ENCODE results near the gene LRRC71.

LRRC71 gene

DNA sequence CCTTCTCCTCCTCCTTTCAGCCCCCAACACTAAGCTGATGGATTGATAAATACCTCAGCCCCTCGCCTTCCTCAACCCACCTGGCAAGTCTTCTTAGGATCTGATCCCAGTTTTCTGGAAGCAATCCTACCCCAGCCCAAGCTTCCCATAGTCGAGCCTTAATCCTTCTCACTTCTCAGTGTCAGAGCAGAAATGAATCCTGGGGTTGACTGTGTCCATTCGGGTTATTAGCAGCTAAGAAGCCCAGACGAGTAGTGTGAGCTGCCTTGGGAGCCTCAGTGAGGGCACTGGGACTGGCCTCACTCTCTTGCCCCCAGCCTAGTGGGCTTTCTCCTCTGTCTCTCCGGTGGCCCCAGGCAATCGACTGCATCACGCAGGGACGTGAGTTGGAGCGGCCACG lies 39.3 kb upstream of the LRRC71 start (continued):
- TF ChIP-seq GLIS3 (CRISPR knock-in tag; IDR thresholded peaks at IDR 0.05): no peak
- no peak for TF ChIP-seq ZFP3 (CRISPR knock-in tag; IDR thresholded peaks at IDR 0.05)
- TF ChIP-seq ZNF8 (CRISPR knock-in tag; IDR thresholded peaks at IDR 0.05): no peak
- TF ChIP-seq ESRRG (CRISPR knock-in tag; IDR thresholded peaks at IDR 0.05): no peak

DNA sequence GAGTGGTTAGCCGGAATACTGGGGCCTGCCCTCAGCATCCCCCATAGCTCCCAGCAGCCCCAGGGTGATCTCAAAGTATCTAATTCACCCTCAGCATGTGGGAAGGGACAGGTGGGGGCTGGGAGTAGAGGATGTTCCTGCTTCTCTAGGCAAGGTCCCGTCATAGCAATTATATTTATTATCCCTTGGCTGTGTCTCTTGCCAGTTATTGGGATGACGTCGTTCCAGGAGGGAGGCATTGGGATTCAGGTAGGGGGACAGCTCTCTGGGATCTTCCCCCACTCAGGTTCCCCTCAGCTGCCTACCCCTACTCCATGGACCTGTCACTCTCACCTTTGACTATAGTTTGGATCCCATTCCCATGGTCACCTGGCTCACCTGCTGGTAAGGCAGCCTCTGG lies 38.8 kb upstream of the LRRC71 start:
- TF ChIP-seq RARB (CRISPR knock-in tag; IDR thresholded peaks at IDR 0.05): no peak
- TF ChIP-seq PPARA (CRISPR knock-in tag; IDR thresholded peaks at IDR 0.05; ENCODE audit: borderline replicate concordance): no peak
- no peak for TF ChIP-seq ZFP3 (CRISPR knock-in tag; IDR thresholded peaks at IDR 0.05)
- TF ChIP-seq OSR1 (CRISPR knock-in tag; IDR thresholded peaks at IDR 0.05): no peak
- TF ChIP-seq ZFP30 (CRISPR knock-in tag; IDR thresholded peaks at IDR 0.05): no peak
- no peak for TF ChIP-seq BACH2 (CRISPR knock-in tag; IDR thresholded peaks at IDR 0.05; ENCODE audit: borderline replicate concordance)
- no peak for TF ChIP-seq ISL1 (CRISPR knock-in tag; IDR thresholded peaks at IDR 0.05)
- TF ChIP-seq CSDC2 (CRISPR knock-in tag; IDR thresholded peaks at IDR 0.05): no peak
- TF ChIP-seq, protein P1, sequence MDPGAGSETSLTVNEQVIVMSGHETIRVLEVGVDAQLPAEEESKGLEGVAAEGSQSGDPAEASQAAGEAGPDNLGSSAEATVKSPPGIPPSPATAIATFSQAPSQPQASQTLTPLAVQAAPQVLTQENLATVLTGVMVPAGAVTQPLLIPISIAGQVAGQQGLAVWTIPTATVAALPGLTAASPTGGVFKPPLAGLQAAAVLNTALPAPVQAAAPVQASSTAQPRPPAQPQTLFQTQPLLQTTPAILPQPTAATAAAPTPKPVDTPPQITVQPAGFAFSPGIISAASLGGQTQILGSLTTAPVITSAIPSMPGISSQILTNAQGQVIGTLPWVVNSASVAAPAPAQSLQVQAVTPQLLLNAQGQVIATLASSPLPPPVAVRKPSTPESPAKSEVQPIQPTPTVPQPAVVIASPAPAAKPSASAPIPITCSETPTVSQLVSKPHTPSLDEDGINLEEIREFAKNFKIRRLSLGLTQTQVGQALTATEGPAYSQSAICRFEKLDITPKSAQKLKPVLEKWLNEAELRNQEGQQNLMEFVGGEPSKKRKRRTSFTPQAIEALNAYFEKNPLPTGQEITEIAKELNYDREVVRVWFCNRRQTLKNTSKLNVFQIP (CRISPR knock-in tag; IDR thresholded peaks at IDR 0.05; ENCODE audit: borderline replicate concordance, low read depth): no peak
- TF ChIP-seq ZNF8 (CRISPR knock-in tag; IDR thresholded peaks at IDR 0.05): no peak
- TF ChIP-seq SNAI2 (CRISPR knock-in tag; IDR thresholded peaks at IDR 0.05): no peak
- TF ChIP-seq, protein P2, sequence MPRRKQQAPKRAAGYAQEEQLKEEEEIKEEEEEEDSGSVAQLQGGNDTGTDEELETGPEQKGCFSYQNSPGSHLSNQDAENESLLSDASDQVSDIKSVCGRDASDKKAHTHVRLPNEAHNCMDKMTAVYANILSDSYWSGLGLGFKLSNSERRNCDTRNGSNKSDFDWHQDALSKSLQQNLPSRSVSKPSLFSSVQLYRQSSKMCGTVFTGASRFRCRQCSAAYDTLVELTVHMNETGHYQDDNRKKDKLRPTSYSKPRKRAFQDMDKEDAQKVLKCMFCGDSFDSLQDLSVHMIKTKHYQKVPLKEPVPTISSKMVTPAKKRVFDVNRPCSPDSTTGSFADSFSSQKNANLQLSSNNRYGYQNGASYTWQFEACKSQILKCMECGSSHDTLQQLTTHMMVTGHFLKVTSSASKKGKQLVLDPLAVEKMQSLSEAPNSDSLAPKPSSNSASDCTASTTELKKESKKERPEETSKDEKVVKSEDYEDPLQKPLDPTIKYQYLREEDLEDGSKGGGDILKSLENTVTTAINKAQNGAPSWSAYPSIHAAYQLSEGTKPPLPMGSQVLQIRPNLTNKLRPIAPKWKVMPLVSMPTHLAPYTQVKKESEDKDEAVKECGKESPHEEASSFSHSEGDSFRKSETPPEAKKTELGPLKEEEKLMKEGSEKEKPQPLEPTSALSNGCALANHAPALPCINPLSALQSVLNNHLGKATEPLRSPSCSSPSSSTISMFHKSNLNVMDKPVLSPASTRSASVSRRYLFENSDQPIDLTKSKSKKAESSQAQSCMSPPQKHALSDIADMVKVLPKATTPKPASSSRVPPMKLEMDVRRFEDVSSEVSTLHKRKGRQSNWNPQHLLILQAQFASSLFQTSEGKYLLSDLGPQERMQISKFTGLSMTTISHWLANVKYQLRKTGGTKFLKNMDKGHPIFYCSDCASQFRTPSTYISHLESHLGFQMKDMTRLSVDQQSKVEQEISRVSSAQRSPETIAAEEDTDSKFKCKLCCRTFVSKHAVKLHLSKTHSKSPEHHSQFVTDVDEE (CRISPR knock-in tag; IDR thresholded peaks at IDR 0.05): no peak
- no peak for TF ChIP-seq ZNF70 (CRISPR knock-in tag; IDR thresholded peaks at IDR 0.05)
- TF ChIP-seq, protein P3, sequence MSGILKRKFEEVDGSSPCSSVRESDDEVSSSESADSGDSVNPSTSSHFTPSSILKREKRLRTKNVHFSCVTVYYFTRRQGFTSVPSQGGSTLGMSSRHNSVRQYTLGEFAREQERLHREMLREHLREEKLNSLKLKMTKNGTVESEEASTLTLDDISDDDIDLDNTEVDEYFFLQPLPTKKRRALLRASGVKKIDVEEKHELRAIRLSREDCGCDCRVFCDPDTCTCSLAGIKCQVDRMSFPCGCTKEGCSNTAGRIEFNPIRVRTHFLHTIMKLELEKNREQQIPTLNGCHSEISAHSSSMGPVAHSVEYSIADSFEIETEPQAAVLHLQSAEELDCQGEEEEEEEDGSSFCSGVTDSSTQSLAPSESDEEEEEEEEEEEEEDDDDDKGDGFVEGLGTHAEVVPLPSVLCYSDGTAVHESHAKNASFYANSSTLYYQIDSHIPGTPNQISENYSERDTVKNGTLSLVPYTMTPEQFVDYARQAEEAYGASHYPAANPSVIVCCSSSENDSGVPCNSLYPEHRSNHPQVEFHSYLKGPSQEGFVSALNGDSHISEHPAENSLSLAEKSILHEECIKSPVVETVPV (CRISPR knock-in tag; IDR thresholded peaks at IDR 0.05): no peak
- TF ChIP-seq TCF4 (CRISPR knock-in tag; IDR thresholded peaks at IDR 0.05; ENCODE audit: borderline replicate concordance): no peak
- TF ChIP-seq ZNF565 (CRISPR knock-in tag; conservative IDR thresholded peaks at IDR 0.05; ENCODE audit: low read depth): no peak
- TF ChIP-seq, protein P4, sequence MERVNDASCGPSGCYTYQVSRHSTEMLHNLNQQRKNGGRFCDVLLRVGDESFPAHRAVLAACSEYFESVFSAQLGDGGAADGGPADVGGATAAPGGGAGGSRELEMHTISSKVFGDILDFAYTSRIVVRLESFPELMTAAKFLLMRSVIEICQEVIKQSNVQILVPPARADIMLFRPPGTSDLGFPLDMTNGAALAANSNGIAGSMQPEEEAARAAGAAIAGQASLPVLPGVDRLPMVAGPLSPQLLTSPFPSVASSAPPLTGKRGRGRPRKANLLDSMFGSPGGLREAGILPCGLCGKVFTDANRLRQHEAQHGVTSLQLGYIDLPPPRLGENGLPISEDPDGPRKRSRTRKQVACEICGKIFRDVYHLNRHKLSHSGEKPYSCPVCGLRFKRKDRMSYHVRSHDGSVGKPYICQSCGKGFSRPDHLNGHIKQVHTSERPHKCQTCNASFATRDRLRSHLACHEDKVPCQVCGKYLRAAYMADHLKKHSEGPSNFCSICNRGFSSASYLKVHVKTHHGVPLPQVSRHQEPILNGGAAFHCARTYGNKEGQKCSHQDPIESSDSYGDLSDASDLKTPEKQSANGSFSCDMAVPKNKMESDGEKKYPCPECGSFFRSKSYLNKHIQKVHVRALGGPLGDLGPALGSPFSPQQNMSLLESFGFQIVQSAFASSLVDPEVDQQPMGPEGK (CRISPR knock-in tag; IDR thresholded peaks at IDR 0.05; ENCODE audit: borderline replicate concordance): no peak
- ATAC-seq: no peak

DNA sequence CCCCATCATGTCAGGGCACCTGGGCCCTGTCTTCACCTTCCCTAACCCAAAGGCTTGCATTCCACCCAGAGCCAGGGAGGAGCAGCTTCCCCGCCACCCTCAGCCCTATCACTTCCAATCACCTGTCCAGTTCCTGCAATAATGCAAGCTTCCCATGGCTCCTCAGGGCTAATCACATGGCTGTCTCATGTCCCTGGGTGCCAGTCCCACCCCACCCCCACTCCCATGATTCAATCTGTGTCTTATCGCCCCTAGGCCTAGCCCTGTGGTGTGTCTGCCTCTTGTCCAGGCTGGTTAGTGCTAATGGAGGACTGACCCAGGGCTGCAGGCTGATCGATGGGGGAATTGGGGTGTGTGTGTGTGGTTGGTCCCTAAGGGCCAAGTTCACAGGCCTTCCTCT lies 37.9 kb upstream of the LRRC71 start:
- TF ChIP-seq ESRRG (CRISPR knock-in tag; IDR thresholded peaks at IDR 0.05) (no peak), ISL1 (CRISPR knock-in tag; IDR thresholded peaks at IDR 0.05) (no peak), TCF4 (CRISPR knock-in tag; IDR thresholded peaks at IDR 0.05; ENCODE audit: borderline replicate concordance) (no peak), SNAI2 (CRISPR knock-in tag; IDR thresholded peaks at IDR 0.05) (no peak), BACH2 (CRISPR knock-in tag; IDR thresholded peaks at IDR 0.05; ENCODE audit: borderline replicate concordance) (no peak), OSR1 (CRISPR knock-in tag; IDR thresholded peaks at IDR 0.05) (no peak), ZFP3 (CRISPR knock-in tag; IDR thresholded peaks at IDR 0.05) (no peak), TOX (CRISPR knock-in tag; IDR thresholded peaks at IDR 0.05; ENCODE audit: borderline replicate concordance) (no peak), GLIS3 (CRISPR knock-in tag; IDR thresholded peaks at IDR 0.05) (no peak)
- TF ChIP-seq, protein P2 (CRISPR knock-in tag; IDR thresholded peaks at IDR 0.05): no peak
- TF ChIP-seq, protein P4 (CRISPR knock-in tag; IDR thresholded peaks at IDR 0.05; ENCODE audit: borderline replicate concordance): no peak
- TF ChIP-seq, protein P5, sequence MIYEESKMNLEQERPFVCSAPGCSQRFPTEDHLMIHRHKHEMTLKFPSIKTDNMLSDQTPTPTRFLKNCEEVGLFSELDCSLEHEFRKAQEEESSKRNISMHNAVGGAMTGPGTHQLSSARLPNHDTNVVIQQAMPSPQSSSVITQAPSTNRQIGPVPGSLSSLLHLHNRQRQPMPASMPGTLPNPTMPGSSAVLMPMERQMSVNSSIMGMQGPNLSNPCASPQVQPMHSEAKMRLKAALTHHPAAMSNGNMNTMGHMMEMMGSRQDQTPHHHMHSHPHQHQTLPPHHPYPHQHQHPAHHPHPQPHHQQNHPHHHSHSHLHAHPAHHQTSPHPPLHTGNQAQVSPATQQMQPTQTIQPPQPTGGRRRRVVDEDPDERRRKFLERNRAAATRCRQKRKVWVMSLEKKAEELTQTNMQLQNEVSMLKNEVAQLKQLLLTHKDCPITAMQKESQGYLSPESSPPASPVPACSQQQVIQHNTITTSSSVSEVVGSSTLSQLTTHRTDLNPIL (CRISPR knock-in tag; IDR thresholded peaks at IDR 0.05; ENCODE audit: low read depth): no peak

More for the DNA sequence above, 37.9 kb upstream of the LRRC71 start:
- ATAC-seq: no peak

Data from SK-N-SH treated with all-trans-retinoic acid at 6 μM for 48 hours (cell line).